Caco-2 (cell line): ENCODE measurements around the gene IGSF1. TPM values are rescaled to one million over a fixed set of nuclear protein-coding genes. Genes with fewer than 3 reads are reported as not detected.

Experiments used
- BruUV-seq: library from RNA; stranded (reverse); fragments of 400-500 nt; replicated peaks from 2 replicates; lab custom pipeline; 2021; lab: Mats Ljungman, UMichigan
- CTCF ChIA-PET: fragments of 300-600 bp; sonication (Branson Sonifier 250); formaldehyde crosslinking; loops from one replicate; lab custom pipeline; 2022; ENCODE audit warnings: antibody characterized with exemption; lab: Charles Lee
- POLR2A ChIA-PET: fragments of 300-600 bp; sonication (Branson Sonifier 250); formaldehyde crosslinking; loops from one replicate; lab custom pipeline; 2022; ENCODE audit warnings: antibody characterized with exemption; lab: Charles Lee
- DNase-seq, 2 experiments: peaks; one replicate each; pipeline versions ENCODE4 v3.0.0 to v3.0.0-alpha.2; 2020 to 2022
- H3K27me3 ChIP-seq: replicated peaks from 2 replicates; pipeline ENCODE4 v1.6.0; 2011; ENCODE audit warnings: low read length; ENCODE audit not compliant: control insufficient read depth, insufficient read depth
- H3K36me3 ChIP-seq: 2 replicates; pipeline ENCODE4 v1.5.1; 2011; ENCODE audit warnings: low read length; ENCODE audit not compliant: control insufficient read depth, insufficient read depth
- H3K4me1 ChIP-seq: fragments of 250-450 bp; sonication (Bioruptor Pico); 2 replicates; pipeline ENCODE4 v1.5.1; 2020; ENCODE audit warnings: mild to moderate bottlenecking
- H3K4me3 ChIP-seq: 2 replicates; pipeline ENCODE4 v1.5.1; 2011; ENCODE audit warnings: low read depth, mild to moderate bottlenecking, control low read depth, low read length
- H3K9me3 ChIP-seq: fragments of 250-450 bp; sonication (Bioruptor Pico); 2 replicates; pipeline ENCODE4 v1.5.1; 2020; ENCODE audit warnings: mild to moderate bottlenecking, moderate library complexity
- H3K27ac Mint-ChIP-seq: one replicate; pipeline ENCODE4 v1.8.0; 2022; ENCODE audit warnings: mixed read lengths; ENCODE audit not compliant: unreplicated experiment
- H3K27me3 Mint-ChIP-seq: one replicate; pipeline ENCODE4 v1.8.0; 2022; ENCODE audit warnings: mixed read lengths; ENCODE audit not compliant: insufficient read depth, unreplicated experiment
- H3K36me3 Mint-ChIP-seq: one replicate; pipeline ENCODE4 v1.8.0; 2022; ENCODE audit warnings: mild to moderate bottlenecking, mixed read lengths; ENCODE audit not compliant: insufficient read depth, unreplicated experiment
- H3K4me1 Mint-ChIP-seq: one replicate; pipeline ENCODE4 v1.8.0; 2022; ENCODE audit warnings: low read depth, mixed read lengths; ENCODE audit not compliant: unreplicated experiment
- H3K4me3 Mint-ChIP-seq: one replicate; pipeline ENCODE4 v1.8.0; 2022; ENCODE audit warnings: mild to moderate bottlenecking, moderate library complexity, mixed read lengths; ENCODE audit not compliant: unreplicated experiment
- H3K9me3 Mint-ChIP-seq: one replicate; pipeline ENCODE4 v1.8.0; 2022; ENCODE audit warnings: mixed read lengths; ENCODE audit not compliant: unreplicated experiment
- intact Hi-C: fragments of 100-400 bp; cut with micrococcal nuclease; formaldehyde crosslinking; loops from one replicate; pipeline ENCODE4 v1.10.0; 2022; ENCODE audit not compliant: unreplicated experiment
- total RNA-seq: library from RNA; stranded (reverse); gene quantifications from 2 replicates; pipeline ENCODE4 v1.2.3, GENCODE V29; 2022
- TF ChIP-seq, protein P1 (sequence below), 2 experiments: fragments of 200-600 bp in 1 of 2; IDR thresholded peaks; 1 replicate in 1 of 2; 2 replicates in 1 of 2; pipeline versions ENCODE4 v1.5.1 to v1.8.0; 2011 to 2022; ENCODE audit warnings: antibody characterized with exemption in 1 of 2, control low read depth in 1 of 2, inconsistent platforms in 1 of 2, low read depth in 1 of 2, low read length in 1 of 2, mild to moderate bottlenecking in 1 of 2, moderate library complexity in 1 of 2; ENCODE audit not compliant: insufficient read depth in 1 of 2, severe bottlenecking in 1 of 2, unreplicated experiment in 1 of 2

Gene IGSF1
- total RNA-seq, 1 experiment from 2014 or later = 1.4 TPM

DNA sequence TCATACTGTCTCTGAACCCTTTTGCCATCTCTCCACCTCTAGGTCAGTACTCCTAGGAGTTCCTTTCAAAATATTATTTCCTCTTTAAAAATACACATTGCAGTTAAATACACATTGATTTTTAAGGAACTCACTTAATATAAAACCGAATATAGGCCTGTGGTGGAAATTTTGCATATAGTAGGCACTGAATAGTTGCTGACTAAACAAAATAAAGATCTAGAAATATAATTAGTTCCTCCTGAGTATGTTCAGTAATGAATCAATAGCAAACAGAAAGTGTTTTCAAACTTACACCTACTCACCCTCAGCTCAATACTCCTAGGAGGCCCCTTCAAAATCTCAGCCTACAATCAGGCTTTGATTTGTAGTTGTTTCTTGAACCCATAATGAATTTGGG lies 61.5 kb downstream of the IGSF1 start:
- no peaks in the 10 kb centered on the region for H3K4me1 ChIP-seq
- ChIA-PET POLR2A (no interaction called here), CTCF (no interaction called here)
- no peaks in the 10 kb centered on the region for H3K9me3 ChIP-seq
- Mint-ChIP-seq H3K36me3 (no peaks in the 10 kb centered on the region), H3K27ac (no peak overlapping the region), H3K27me3 (peaks cover 14% of the 10 kb centered on the region), H3K9me3 (no peaks in the 10 kb centered on the region), H3K4me1 (no peaks in the 10 kb centered on the region), H3K4me3 (no peak overlapping the region)
- no peak overlapping the region for H3K4me3 ChIP-seq
- no TSS peak for BruUV-seq
- no peak for DNase-seq
- H3K27me3 ChIP-seq = no peaks in the 10 kb centered on the region
- TF ChIP-seq, protein P1, sequence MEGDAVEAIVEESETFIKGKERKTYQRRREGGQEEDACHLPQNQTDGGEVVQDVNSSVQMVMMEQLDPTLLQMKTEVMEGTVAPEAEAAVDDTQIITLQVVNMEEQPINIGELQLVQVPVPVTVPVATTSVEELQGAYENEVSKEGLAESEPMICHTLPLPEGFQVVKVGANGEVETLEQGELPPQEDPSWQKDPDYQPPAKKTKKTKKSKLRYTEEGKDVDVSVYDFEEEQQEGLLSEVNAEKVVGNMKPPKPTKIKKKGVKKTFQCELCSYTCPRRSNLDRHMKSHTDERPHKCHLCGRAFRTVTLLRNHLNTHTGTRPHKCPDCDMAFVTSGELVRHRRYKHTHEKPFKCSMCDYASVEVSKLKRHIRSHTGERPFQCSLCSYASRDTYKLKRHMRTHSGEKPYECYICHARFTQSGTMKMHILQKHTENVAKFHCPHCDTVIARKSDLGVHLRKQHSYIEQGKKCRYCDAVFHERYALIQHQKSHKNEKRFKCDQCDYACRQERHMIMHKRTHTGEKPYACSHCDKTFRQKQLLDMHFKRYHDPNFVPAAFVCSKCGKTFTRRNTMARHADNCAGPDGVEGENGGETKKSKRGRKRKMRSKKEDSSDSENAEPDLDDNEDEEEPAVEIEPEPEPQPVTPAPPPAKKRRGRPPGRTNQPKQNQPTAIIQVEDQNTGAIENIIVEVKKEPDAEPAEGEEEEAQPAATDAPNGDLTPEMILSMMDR (IDR thresholded peaks at IDR 0.05; ENCODE audit: insufficient read depth in 1 of 2, low read depth in 1 of 2, low read length in 1 of 2, severe bottlenecking in 1 of 2, unreplicated experiment in 1 of 2) = no peak
- intact Hi-C loops = loop anchor here (10.0 kb wide), 1 partner anchor 253 kb away; no protein-coding TSS in a partner anchor
- H3K36me3 ChIP-seq = no peaks in the 10 kb centered on the region

DNA sequence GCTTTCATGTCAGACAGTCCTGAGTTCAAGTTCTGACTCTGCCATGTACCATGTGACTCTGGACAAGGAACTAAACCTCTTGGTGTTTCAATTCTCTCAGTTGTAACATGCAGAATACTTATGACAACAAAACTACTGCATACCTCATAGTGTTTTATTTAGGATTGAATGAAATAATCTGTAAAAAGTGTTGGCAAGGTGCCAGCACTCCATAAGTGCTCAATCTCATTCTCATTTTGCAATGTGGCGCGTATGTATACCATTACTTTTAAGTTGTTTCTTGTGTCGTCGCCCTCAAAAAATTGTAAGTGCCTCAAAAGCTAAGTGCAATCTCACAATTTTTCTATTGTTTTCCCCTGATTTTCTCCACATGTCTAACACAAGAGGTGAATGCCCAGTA lies 62.5 kb downstream of the IGSF1 start:
- H3K27me3 Mint-ChIP-seq = peaks cover 14% of the 10 kb centered on the region
- H3K4me3 Mint-ChIP-seq = no peak overlapping the region
- TF ChIP-seq, protein P1 (IDR thresholded peaks at IDR 0.05; ENCODE audit: insufficient read depth in 1 of 2, low read depth in 1 of 2, low read length in 1 of 2, severe bottlenecking in 1 of 2, unreplicated experiment in 1 of 2) = no peak
- H3K27me3 ChIP-seq = no peaks in the 10 kb centered on the region
- POLR2A ChIA-PET = no interaction called here
- H3K9me3 Mint-ChIP-seq = no peaks in the 10 kb centered on the region
- no peaks in the 10 kb centered on the region for H3K4me1 Mint-ChIP-seq
- BruUV-seq = no TSS peak
- H3K36me3 Mint-ChIP-seq = no peaks in the 10 kb centered on the region
- DNase-seq = no peak
- H3K27ac Mint-ChIP-seq = no peak overlapping the region
- H3K9me3 ChIP-seq = no peaks in the 10 kb centered on the region
- no peaks in the 10 kb centered on the region for H3K36me3 ChIP-seq
- H3K4me3 ChIP-seq = no peak overlapping the region
- H3K4me1 ChIP-seq = no peaks in the 10 kb centered on the region
- intact Hi-C loops = loop anchor here (10.0 kb wide), 1 partner anchor 252 kb away; no protein-coding TSS in a partner anchor
- CTCF ChIA-PET = no interaction called here

DNA sequence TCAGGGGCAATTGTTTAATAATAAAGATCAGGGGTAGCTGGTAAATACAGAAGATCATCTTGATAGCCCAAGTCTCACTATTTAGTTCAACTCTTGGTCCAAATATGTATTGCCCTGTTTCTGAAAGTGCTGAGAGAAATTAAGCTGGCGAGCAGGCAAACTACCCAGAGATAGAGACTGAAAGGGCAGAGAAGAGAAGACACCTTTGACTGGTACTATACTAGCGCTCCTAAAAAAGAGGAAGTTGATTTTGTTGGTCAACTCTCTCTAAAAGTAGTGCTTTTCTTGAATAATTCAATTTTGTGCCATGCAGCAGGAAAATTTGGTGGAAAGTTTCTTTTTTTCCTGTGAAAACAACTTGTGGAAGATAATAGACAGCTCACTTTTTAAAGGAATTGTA lies 64.0 kb downstream of the IGSF1 start:
- H3K36me3 Mint-ChIP-seq = no peaks in the 10 kb centered on the region
- POLR2A ChIA-PET = no interaction called here
- peaks cover 14% of the 10 kb centered on the region for H3K27me3 Mint-ChIP-seq
- BruUV-seq = no TSS peak
- no peaks in the 10 kb centered on the region for H3K4me1 ChIP-seq
- CTCF ChIA-PET = no interaction called here
- no peak for DNase-seq
- intact Hi-C loops = loop anchor here (10.0 kb wide), 1 partner anchor 250 kb away; no protein-coding TSS in a partner anchor
- no peaks in the 10 kb centered on the region for H3K4me1 Mint-ChIP-seq
- no peak overlapping the region for H3K27ac Mint-ChIP-seq
- no peak overlapping the region for H3K4me3 ChIP-seq
- H3K27me3 ChIP-seq = no peaks in the 10 kb centered on the region
- TF ChIP-seq, protein P1 (IDR thresholded peaks at IDR 0.05; ENCODE audit: insufficient read depth in 1 of 2, low read depth in 1 of 2, low read length in 1 of 2, severe bottlenecking in 1 of 2, unreplicated experiment in 1 of 2) = no peak
- H3K9me3 Mint-ChIP-seq = no peaks in the 10 kb centered on the region
- H3K4me3 Mint-ChIP-seq = no peak overlapping the region
- no peaks in the 10 kb centered on the region for H3K9me3 ChIP-seq
- H3K36me3 ChIP-seq = no peaks in the 10 kb centered on the region

Other genes starting within 250 kb of the IGSF1 start
- not detected in 2 replicates for gene ARHGAP36, start 231.0 kb downstream of the IGSF1 start, total RNA-seq